HG03571 (cell line): ENCODE measurements around the gene CNOT11.
"Not testable (repeated sequence)": the region's sequence is repeated elsewhere in the genome, so short reads cannot be mapped to it uniquely, and the experiment has no call there.

Source experiments
- ATAC-seq: cut with Tn5 transposase; IDR thresholded peaks from one replicate; pipeline ENCODE4 v1.9.1; 2021; ENCODE audit not compliant: unreplicated experiment

Gene CNOT11

GRCh38 chr2:101307950-101308431, 55.3 kb downstream of the CNOT11 start:
- peak; percentile 16 for ATAC-seq

- peak; percentile 64 for ATAC-seq
Measured at GRCh38 chr2:101308432-101309210, 55.9 kb downstream of the CNOT11 start, which contains the start of gene RNF149. Gene RNF149, minus strand, starts transcription at chr2:101308701. Its CDS starts 113 bp downstream, at chr2:101308588.

GRCh38 chr2:101310090-101310833, 57.6 kb downstream of the CNOT11 start:
- no peak for ATAC-seq

GRCh38 chr2:101310834-101311695, 58.4 kb downstream of the CNOT11 start:
- ATAC-seq, result no peak

GRCh38 chr2:101311696-101312017, 59.0 kb downstream of the CNOT11 start:
- no peak for ATAC-seq

GRCh38 chr2:101316568-101316967, 63.9 kb downstream of the CNOT11 start:
- not testable (repeated sequence) for ATAC-seq
